CD4-positive, alpha-beta T cell treated with Interleukin-10 for 1 hour (primary cell): ENCODE data around the gene RBM42.
"Not testable (repeated sequence)": the region's sequence is repeated elsewhere in the genome, so short reads cannot be mapped to it uniquely, and the experiment has no call there.

Source experiments
- DNase-seq: peaks from one replicate; pipeline ENCODE4 v3.0.0-alpha.2; 2020

Gene RBM42

GRCh38 chr19:35628565-35629331 is at the start of gene RBM42:
RBM42 (plus strand) TSS chr19:35629036; CDS start chr19:35629154, 118 bp downstream.
- DNase-seq: peak; percentile 99

DNA sequence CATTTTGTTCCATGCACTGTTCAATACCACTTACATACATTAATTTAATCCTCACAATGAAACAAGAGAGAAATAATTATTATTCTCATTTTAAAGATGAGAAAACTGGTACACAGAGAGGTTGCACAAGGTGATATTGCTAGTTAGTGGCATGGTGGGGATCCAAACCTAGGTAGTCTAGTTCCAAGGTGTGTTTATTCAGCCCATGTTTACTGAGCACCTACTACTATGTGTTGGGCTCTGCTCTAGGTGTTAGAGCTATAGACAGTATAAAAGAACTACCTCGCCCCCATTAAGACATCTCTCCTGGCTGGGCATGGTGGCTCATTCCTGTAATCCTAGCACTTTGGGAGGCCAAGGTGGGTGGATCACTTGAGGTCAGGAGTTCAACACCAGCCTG is 46.1 kb upstream of the RBM42 start:
- DNase-seq: no peak

DNA sequence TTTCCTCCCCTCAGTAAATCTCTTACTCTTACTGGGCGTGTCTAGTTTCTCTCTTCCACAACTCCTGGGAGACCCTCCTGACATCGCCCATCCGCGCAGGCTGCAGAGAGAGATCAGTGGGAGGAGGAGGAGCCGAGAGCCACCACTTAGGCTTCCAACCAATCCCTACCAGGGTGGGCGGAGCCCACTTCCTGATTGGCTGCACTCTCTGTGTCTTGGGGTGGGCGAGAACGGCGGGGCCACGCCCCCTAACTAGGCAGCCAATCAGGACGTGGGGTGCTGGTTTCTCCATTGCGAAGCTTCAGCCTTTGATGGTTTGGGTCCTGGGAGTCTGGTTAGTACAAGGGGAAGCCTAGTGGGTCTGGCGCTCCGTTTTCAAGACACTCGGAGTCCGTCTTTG is 43.0 kb upstream of the RBM42 start, which contains the start of gene PMIS2:
TSS of gene PMIS2 (plus strand) at position 326 of the 400 bp plus-strand sequence. CDS start 87 bp downstream, outside the sequence.
- DNase-seq: peak; percentile 5

GRCh38 chr19:35587321-35587720 is 41.5 kb upstream of the RBM42 start:
- DNase-seq: no peak

GRCh38 chr19:35590875-35591274 is 38.0 kb upstream of the RBM42 start:
- no peak for DNase-seq

- DNase-seq: peak; percentile 40
Observed at GRCh38 chr19:35592226-35592625, 36.6 kb upstream of the RBM42 start.

DNA sequence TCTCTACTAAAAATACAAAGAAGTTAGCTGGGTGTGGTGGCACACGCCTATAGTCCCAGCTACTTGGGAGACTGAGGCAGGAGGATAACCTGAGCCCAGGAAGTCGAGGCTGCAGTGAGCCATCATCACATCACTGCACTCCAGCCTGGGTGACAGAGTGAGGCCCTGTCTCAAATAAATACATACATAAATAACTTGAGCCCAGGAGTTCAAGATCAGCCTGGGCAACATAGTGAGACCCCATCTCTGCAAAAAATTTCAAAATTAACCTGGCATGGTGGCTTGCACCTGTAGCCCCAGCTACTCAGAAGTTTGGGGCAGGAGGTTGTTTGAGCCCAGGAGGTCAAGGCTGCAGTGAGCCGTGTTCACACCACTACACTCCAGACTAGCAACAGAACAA is 33.8 kb upstream of the RBM42 start:
- DNase-seq: not testable (repeated sequence)

DNA sequence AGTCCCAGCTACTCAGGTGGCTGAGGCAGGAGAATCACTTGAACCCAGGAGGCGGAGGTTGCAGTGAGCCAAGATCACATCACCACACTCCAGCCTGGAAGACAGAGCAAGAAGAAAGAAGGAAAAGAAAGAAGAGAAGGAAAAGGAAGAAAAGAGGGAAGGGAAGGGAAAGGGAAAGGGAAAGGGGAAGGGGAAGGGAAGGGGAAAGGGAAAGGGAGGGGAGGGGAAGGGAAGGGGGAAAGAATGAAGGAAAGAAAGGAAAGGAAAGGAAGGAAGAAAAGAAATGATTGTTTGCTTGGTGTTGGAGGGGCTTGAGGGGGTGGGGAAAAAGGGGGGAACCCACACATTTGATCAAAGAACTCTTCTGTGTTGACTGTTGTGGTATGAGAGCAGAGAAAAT is 32.9 kb upstream of the RBM42 start:
- DNase-seq: no peak

GRCh38 chr19:35596366-35596999 is 32.4 kb upstream of the RBM42 start:
- DNase-seq: peak; percentile 7

- DNase-seq: no peak
Observed at GRCh38 chr19:35601971-35602370, 26.9 kb upstream of the RBM42 start.

DNA sequence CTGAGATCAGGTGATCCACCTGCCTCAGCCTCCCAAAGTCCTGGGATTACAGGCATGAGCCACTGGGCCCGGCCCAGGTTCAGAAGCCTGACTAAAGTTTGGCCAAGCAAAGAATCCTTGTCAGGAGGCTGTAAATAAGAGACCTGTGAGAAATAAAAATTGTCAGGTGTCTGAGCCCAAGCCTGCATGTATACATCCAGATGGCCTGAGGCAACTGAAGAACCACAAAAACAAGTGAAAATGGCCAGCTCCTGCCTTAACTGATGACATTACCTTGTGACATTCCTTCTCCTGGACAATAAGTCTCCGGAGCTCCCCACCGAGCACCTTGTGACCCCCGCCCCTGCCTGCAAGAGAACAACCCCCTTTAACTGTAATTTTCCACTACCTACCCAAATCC is 24.4 kb upstream of the RBM42 start:
- not testable (repeated sequence) for DNase-seq

DNA sequence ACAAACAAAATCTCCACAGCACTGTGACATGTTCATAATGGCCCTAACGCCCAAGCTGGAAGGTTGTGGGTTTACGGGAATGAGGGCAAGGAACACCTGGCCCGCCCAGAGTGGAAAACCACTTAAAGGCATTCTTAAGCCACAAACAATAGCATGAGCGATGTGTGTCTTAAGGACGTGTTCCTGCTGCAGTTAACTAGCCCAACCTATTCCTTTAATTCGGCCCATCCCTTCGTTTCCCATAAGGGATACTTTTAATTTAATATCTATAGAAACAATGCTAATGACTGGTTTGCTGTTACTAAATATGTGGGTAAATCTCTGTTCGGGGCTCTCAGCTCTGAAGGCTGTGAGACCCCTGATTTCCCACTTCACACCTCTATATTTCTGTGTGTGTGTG is 21.7 kb upstream of the RBM42 start:
- DNase-seq: not testable (repeated sequence)

DNA sequence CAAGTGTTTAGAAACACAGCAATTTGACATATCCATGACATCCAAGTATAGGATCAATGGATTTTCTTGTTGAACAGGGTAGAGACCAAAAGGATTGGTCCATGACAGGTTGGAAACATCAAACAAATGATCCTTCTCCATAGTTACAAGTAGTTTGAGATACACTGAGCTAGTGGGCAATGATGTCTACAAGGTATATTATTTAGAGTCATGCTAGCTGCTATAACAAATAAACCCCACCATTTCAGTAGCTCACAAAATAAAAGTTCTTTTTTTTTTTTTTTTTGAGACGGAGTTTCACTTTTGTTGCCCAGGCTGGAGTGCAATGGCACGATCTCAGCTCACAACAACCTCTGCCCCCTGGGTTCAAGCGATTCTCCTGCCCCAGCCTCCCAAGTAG is 21.2 kb upstream of the RBM42 start:
- no peak for DNase-seq

- peak; percentile 17 for DNase-seq
Observed at GRCh38 chr19:35608251-35608650, 20.6 kb upstream of the RBM42 start.

- DNase-seq: peak; percentile 50
Observed at GRCh38 chr19:35609851-35610353, 18.9 kb upstream of the RBM42 start.

DNA sequence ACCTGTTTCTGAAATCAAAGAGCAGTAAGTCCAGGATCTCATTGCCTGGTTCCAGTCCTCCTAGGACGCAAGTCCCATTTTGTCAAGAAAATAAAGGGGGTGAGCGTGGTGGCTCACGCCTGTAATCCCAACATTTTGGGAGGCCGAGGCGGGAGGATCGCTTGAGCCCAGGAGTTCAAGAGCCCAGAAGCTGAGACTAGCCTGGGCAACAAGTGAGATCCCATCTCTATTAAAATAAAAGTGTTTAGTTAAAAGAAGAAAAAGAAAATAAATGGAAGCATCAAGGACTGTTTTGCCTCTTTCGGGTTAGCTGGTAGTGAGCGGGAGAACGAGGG is 16.6 kb upstream of the RBM42 start:
- DNase-seq: no peak

DNA sequence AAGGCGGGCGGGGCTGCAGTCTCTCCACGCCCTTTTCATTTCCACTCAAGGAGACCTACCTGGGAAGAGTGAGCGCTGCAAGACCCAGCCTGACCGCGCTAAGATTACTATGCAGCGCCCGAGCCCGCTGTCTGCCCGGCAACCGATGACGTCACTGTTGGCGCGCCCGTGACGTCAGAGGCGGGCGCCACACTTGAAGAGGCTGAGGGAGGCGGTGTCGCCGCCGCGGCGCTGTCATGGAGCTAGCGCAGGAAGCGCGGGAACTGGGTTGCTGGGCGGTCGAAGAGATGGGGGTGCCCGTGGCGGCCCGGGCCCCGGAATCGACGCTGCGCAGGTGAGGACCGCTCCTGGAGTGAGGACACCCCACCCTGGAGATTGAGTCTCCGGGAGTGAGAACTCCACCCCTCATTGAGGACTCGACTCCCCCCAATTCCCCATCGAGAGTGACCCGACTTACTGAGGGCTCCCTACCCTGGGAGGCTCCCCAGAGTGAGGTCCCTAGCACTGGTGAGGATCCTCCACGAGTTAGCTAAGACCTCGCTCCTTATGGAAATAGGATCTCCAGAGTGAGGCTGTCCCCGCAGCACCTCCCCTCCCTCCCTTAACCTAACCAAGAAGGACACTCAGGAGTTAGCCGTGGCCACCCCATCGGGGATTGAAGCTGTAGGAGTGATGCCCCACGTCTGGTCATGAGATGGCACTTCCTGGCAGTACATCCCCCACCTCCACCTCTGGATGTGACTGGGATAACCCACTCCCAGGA is 16.1 kb upstream of the RBM42 start, which contains the start of gene HAUS5:
TSS of gene HAUS5 (plus strand) at position 177 of the 763 bp plus-strand sequence. CDS start at position 237, 60 bp downstream.
- peak; percentile 96 for DNase-seq

DNA sequence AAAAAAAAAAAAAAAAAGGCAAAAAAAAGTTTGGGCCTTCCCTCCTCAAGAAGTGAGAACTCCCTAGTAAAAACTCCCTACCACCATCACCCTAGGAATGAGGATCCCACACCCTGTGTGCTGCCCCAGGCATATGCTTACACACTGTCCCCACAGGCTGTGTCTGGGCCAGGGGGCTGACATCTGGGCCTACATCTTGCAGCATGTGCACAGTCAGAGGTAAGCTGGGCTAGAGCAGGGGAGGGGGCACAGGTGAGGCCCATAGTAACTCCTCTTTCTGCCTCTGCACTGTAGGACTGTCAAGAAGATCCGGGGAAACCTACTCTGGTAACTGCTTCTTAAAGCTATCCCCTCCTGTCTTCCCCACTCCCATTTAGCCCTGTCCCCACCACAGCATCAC is 15.3 kb upstream of the RBM42 start:
- DNase-seq: no peak

DNA sequence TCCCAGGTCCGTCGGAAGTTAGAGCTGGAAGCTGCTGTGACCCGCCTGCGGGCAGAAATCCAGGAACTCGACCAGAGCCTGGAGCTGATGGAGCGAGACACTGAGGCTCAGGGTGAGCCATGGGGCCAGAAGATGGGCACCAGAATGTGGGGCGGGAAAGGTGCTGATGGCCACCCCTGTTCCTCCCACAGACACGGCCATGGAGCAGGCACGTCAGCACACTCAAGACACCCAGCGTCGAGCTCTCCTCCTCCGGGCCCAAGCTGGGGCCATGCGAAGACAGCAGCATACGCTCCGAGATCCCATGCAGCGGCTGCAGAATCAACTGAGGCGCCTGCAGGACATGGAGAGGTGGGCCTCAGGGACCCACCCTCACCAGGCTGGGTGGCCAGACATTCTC is 13.8 kb upstream of the RBM42 start:
- no peak for DNase-seq

- DNase-seq: no peak
Observed at GRCh38 chr19:35618857-35619256, 10.0 kb upstream of the RBM42 start.

- no peak for DNase-seq
Observed at GRCh38 chr19:35619290-35619923, 9.4 kb upstream of the RBM42 start.

- DNase-seq: no peak
Observed at GRCh38 chr19:35620001-35620400, 8.8 kb upstream of the RBM42 start.

GRCh38 chr19:35621708-35622107 is 7.1 kb upstream of the RBM42 start:
- DNase-seq: no peak
